HG02870 (cell line): ENCODE measurements around the gene NR2C2.

Experiments used
- ATAC-seq: cut with Tn5 transposase; IDR thresholded peaks from one replicate; pipeline ENCODE4 v1.9.1; 2021; ENCODE audit warnings: mild to moderate bottlenecking, moderate library complexity; ENCODE audit not compliant: unreplicated experiment

Gene NR2C2

DNA sequence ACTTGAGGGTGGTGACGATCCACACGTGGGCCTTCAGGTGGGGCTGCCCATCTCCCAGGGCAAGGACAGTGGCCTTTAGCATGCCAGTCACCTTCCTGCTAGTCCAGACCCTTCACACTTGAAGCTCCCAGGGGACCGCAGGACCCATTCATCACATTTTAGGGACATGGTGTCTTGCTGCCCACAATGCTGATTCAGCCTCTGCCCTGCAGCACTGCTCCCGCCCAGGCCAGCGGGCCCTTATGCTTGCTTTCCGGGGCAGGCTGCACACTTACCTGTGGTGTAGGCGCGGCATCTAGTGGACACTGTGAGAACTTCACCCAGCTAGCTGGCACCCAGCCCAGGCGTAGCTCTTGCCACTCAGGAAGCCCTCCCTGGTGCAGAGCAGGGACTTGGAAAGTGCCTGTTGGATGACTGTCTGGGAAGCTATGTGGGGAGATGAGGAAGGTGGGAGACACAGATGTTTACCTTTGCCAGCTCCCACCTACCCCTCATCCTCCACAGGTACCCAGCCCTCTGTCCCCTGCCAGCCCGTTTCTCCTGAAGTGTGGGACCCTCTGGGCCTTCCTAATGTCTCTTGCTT is 26.3 kb upstream of the NR2C2 start:
- ATAC-seq: peak; percentile 72

DNA sequence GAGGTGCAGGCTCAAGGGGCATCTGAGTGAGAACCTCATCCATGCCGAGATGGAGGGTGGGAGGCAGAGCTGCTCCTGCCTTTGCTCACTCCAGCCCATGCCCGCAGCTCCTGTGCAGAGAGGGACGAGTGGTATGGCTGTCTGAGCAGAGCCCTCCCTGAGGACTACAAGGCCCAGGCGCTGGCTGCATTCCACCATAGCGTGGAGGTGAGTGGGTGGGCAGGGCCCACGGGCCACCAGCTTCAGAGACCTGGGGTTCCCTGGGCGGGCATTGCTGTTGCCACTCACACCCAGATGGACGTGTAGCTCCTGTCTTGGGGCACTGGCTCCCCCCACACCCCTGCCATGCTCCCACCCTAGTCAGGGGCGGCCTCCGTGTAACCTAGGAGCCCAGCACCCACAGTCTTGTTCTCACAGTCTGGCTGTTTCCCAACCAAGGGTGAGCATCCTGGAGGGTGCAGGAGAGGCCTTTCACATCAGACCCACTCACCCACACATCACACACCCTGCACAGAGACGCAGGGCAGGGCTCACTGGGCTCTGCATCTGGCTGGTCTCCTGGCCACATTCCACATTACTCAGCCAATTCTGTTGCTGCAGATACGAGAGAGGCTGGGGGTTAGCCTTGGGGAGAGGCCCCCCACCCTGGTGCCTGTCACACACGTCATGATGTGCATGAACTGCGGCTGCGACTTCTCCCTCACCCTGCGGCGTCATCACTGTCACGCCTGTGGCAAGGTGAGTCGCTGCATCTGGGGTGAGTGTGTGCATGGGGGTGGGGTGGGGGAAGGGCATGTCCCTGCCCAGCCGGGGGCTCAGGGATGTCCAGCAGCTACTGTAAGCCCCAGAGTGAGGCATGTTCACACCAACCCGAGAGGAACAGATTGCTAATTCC is 25.3 kb upstream of the NR2C2 start:
- no peak for ATAC-seq

DNA sequence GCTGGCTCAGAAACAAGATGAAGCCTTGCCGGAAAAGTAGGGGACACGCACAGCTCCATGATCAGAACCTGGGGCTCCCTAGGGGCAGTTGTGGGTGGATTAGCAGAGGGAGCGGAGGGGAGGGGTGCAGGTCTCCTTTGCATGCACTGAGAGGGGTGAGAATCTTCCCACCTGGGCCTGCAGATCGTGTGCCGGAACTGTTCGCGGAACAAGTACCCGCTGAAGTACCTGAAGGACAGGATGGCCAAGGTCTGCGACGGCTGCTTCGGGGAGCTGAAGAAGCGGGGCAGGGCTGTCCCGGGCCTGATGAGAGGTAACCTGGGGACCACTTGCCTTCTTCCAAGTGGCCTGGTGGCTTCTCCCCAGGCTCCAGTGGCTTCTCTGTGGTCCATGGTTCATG is 24.5 kb upstream of the NR2C2 start:
- ATAC-seq: no peak

DNA sequence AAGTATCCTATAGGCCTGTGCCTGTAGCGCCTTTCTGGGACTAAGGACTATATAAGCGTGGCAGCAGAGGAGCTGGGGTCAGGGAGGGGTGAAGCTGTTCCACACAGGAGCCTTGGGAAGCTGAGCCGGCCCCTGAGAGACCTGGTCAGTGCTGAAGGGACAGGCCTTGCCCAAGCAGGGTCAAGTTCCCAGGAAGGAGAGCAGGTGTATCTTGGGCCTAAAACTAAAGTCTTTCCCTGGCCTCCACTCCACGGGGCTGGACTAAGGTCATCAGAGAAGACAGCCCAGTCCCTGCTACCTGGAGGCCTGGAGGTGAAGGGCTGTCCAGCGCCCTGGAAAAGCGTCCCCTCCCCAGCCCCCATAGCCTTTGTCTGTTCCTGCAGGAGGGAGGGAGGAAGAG is 23.9 kb upstream of the NR2C2 start:
- no peak for ATAC-seq

DNA sequence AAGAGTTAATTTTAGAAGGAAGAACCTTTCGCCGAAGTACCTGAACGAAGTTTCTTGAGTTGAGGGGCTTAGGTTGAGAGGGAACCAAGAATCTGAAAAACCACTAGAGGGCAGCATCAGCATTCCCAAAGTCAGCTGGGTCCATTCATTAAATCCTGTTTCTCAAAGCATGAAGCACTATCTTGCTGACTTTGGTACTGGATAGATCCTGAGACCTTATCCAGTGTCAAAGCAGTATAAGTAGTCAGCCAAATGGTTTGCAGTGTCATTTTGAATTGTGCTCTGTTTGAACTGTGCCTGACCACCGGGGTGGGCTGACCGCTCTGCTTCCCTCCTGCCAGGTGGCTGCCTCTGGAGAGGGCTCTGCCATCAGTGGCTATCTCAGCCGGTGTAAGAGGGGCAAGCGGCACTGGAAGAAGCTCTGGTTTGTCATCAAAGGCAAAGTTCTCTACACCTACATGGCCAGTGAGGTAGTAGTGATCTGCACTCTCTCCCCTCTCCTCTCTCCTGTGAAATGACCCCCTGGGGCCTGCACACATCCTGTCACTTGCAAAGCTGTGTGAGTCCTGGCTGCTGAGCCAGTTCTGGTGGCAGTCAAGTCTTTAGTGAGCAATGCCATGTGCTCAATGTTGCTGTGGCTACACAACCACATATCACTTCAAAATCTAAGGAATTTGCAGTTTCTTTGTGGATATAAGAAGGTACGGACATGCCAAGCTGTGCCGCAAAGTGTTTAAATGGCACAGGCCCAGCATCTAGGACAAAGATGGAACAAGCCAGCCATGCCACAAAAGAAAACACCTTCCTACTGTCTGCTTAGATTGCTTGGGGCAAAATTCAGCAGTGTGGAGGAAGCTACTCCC is 21.4 kb upstream of the NR2C2 start:
- ATAC-seq: no peak

DNA sequence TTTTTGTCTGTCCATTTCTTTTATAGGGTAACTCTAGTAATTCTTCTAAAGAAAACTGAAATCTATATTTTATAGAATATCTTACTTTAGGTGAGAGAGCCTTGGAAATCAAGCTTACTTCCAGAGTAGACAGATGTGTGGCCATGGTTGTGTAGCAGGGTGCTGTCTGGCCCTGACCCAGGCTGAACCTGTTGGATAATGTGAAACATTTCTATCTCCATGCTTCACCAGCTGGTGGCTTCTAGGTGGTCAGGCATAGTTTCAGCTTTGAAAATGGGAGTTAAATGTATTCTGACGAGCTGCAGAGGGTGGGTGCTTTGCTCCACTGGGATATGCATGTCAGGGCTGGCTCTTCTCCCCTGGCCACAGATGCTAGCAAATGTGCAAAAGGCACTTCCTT is 20.8 kb upstream of the NR2C2 start:
- ATAC-seq: no peak

DNA sequence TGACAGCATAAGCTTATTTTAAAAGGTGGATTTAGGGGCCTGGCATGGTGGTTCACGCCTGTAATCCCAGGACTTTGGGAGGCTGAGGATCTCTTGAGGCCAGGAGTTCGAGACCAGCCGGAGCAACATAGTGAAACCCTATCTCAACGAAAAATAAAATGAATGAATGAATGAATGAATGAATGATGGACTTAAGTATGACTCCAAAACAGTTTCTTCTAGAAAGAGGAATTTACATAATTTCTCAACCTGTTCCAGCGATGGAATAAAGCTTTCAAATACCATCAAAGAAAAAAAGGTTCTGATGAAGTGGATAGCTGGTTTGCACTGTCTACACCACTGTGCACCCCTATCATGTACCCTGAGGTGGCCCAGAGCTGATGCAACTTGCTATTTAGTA is 20.1 kb upstream of the NR2C2 start:
- no peak for ATAC-seq

DNA sequence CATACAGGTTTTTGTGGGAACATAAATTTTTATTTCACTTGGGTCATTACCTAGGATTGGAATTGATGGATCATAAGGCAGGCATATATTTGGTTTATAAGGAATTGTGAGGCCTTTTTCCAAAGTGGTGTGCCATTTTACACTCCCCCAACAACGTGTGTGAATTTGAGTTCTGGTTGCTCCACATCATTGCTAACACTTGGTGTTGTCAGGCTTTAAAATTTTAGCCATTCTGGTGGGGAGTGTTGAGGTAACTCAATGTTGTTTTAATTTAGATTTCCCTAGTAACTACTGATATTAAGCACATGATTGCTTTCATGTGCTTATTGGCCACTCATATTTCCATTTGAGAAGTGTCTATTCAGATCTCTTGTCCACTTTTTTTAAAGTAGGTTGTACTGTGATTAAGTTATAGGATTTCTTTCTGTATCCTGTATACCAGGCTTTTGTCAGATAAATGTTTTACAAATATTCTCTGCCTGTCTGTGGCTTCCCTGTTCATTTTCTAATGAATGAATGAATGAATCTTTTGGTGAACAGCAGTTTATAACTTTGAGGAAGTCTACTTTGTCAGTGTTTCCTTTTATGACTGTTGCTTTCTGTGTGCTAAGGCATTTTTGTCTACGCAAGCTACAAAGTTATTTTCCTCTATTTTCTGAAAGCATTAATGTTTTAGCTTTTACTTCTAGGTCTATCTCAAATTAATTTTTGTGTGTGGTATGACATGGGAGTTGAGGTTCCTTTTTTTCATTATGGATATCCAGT is 17.9 kb upstream of the NR2C2 start:
- no peak for ATAC-seq

DNA sequence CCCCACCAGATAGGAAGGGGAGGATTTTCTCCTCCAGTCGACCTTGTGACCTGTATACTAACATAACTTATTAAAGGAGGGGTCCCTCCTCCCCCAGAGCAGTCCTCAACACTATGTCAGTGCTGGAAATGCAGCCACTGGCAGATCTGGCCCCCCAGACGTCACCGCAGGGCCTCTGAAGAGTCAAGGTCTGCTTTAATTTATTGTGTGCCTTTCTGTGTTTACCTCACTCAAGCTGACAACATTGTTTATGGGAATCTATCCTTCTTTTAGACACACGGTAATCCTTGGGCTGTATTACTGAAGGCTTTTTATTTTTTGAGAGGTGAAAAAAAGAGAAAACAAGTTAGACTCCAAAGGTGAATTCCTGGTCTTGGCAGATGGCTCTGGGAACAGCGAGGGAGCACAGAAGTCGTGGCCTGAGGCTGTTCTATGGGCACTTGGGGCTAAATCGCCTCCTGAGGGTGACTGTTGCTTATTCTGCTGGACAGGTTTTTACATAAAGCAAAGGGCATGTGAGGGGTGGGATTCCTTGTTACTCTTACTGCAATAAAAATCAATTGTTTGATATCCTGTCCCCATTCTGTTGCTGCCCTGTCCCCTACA is 13.5 kb upstream of the NR2C2 start:
- ATAC-seq: no peak

DNA sequence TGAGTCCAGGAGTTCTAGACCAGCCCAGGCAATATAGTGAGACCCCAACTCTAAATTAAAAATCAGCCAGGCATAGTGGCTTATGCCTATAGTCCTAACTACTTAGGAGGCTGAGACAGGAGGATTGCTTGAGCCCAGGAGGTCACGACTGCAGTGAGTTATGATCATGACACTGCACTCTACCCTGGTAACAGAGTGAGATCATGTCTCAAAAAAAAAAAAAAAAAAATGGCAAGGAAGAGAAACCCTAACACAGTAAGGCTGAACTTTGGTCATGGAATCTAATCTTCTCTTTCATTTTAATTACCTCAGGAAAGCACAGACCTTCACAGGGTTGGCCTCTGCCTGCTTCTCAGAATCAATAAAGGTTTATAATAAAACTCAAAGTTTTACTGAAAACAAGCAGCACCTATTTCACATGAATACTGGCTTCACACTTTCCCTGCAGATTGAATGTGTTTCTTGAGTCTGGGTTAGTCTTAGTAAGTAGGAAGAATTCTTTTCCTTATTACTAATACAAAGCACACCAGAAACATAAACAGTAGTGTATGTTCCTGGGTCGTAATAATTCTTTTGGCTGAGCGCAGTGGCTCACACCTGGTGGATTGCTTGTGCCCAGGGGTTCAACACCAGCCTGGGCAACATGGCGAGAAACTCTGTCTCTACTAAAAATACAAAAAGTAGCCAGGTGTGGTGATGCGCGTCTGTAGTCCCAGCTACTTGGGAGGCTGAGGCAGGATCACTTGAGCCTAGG is 11.6 kb upstream of the NR2C2 start:
- ATAC-seq: no peak

DNA sequence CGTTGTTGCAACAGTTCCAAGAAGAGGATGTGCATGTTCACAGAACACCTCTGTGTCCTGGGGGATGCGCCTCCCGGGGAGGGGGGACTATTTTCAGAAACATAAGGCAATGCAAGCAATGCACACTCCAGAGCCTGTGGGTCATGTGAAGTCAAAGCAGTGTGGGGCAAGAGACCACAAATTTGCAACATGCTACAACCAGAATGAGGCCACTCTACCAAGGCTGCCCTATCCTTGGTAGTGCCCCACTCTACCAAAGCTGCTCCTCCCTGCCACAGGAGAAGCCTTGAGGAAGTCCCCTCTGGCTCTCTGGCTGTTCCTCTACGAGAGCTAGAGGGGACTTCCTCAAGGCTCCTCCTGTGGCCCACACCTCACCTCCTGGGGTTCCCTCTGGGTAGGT is 8.4 kb upstream of the NR2C2 start:
- ATAC-seq: no peak

DNA sequence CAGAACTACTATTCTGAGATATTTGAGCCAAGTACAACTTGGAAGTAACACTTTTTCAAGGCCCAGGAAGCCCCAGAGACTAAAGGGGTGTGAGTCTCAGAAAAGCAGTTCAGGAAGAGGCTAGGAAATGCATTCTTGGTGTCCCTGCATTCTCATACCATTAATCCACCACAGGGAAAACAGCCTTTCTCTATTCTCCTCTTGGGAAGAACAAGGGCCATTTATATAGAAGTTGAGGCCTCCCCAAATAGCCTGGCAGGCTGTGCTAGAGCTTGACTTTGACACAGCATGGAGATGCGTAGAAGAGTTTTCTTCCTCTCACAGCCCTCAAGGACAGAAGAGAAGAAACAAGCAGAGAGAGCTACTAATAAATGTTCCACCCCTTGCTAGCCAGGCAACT is 5.5 kb upstream of the NR2C2 start:
- no peak for ATAC-seq

DNA sequence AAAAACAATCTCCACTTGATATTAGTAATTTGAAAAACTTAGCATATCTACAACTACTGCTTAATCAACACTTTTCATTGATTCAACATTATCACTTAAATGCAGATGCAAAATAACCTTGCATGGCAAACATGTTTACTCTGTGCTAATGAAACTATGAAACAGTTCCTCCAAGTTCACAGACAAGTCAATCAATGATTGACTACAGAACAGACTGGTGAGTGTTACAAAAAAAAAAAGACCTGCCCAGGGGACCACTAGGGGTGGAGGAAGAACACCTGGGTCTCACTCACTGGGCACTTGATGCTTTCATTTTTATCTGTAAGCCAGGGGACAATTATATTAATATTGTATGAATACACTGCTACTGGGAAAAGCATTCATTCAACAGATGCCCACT is 4.3 kb upstream of the NR2C2 start:
- no peak for ATAC-seq

DNA sequence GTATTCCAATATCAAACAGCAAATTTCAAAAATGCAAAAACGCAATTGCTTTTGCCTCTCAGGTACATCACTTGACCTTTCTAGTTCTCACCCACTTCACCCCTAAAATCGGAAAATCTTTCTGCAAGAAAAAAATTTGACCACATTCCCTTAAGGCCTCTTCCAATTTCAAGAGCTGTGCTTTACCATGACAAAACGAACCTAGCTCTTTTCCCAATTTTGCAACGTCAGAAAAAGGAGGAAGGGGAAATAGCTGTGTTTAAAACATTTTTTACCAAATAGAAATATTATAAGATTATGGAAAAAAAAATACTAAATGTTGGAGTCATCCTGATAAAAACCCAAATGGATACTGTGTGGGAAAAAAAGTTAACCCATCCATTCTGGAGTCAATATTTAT is 1.1 kb upstream of the NR2C2 start:
- ATAC-seq: no peak

DNA sequence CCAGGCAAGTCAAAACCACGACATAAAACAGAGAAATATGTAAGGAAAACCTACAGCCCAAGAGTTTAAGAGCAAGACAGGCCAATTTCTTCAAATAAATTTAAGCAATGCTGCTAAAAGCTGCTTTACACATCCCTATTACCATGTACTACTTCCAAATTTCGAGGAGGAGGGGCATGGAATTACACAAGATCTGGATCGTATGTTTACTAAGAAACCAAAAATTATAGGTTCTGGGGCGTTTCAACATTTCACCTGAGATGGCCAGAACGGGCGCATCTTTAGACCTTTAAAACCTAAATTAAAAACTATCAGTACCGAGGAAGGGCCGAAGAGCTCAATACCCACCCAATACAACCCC is 664 bp upstream of the NR2C2 start:
- ATAC-seq: no peak

DNA sequence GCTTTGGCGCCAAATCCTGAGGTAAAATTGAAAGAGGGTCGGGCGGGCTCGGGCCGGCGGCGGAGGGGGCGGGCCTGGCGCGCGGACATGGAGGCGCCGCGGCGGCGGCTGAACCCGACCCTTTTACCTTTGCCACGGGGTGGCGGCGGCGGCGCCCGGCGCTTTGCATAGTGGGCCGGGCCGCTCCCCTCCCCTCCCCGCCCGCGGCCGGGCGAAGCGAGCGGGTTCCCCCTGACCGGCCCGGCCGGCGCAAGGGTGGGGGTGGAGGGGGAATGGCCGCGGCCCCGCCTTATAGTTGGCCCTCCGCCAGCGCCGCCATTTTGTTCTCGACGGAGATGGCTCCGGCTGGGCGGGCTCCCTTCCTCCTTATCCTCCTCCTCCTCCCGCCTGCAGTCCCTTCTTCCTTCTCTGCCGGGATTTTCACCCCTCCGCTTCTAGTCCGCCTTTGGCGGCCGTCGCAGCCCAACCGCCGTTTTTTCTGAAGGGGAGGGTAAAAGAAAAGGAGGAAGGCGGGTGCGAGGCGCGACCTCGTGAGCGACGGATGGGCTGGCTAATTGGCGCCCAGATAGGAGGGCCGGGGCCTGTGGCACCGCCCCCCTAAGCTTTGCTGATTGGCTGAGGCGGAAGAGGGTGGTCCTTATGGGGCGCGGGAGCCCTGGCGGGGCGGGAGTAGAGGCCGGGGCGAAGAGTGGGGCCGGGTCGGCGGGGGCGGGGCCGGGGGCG is 664 bp downstream of the NR2C2 start:
- peak; percentile 87 for ATAC-seq

DNA sequence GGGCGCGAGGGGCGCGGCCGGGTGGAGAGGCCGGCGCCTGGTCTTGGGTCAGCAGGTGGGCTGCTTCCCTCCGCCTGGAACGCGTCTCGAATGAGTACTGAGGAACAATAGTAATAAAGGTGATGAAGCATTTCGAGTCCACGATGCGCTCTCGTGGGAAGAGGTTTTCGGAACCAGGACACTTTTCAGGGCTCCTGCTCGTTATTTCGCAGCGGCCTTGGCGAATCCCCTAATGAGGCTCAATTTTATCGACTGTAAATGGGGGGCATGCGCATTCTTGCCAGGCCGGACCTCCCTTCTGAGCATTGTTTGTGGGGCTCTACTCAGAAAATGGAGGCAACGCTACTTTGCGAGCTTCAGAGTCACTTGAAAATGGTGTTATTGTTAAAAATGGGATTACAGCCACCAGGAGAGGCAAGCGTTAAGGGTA is 1.2 kb downstream of the NR2C2 start:
- no peak for ATAC-seq

DNA sequence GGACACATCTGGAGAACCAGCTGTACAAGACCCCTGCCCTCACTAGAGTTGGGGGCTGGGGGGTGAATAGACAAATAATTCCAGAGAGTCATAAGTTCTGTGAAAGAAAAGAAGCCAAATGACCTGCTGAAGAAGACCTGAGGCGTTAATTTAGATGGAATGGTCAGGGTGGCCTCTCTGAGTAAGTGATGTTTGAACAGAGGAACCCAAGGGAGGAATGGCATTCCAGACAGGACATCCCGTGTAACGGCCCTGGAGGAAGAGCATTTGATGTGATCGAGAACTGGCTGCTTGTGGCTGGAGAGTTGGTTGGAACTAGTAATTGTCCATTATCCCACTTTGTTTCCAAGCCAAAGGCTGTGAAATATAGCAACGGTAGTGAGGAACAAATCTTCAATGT is 1.7 kb downstream of the NR2C2 start:
- ATAC-seq: no peak

DNA sequence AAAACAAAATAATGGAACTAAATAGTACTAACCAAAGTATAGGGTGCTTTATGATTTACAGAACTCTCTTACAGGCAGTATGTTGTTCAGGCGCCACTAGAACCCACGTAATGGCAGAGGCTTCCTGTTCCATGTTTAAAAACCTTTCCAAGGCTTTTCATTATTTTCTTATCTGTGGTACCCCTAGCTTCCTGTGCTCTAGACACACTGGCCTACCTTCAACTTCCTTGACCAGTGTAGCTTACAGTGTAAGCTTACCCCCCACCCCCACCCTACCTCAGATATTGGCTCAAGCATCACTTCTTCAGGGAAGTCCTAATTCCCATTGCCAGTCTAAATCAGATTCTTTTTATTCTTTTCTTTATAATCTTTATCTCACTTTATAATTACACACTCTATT is 2.9 kb downstream of the NR2C2 start:
- no peak for ATAC-seq
